Lung (tissue), 12 donors: Measurements from ENCODE around the gene MAP1LC3B. TPM values are rescaled to one million over a fixed set of nuclear protein-coding genes. Genes with fewer than 3 reads are reported as not detected.

Source experiments
- ATAC-seq: fragments of 200-7000 bp; cut with Tn5 transposase; one replicate; pipeline ENCODE4 v1.9.1; 2020; ENCODE audit warnings: moderate number of reproducible peaks; ENCODE audit not compliant: insufficient read depth, low FRiP score
- DNase-seq, 3 donors: peaks; one replicate each; pipeline ENCODE4 v3.0.0-alpha.2; 2013 to 2017
- H3K27ac ChIP-seq, 2 donors: one replicate each; pipeline ENCODE4 v1.5.1; 2013; ENCODE audit warnings: mild to moderate bottlenecking in 2 of 2, moderate library complexity in 2 of 2, control low read depth in 1 of 2, inconsistent platforms in 1 of 2, low read depth in 1 of 2, low read length in 1 of 2
- H3K27me3 ChIP-seq, 3 donors: one replicate each; pipeline ENCODE4 v1.5.1; 2013; ENCODE audit warnings: low read length in 2 of 3; ENCODE audit not compliant: control insufficient read depth in 3 of 3, insufficient read depth in 3 of 3
- H3K36me3 ChIP-seq, 4 donors: one replicate each; pipeline ENCODE4 v1.5.1; 2013; ENCODE audit warnings: low read length in 4 of 4, mild to moderate bottlenecking in 1 of 4, moderate library complexity in 1 of 4; ENCODE audit not compliant: control insufficient read depth in 4 of 4, insufficient read depth in 4 of 4
- H3K4me1 ChIP-seq, 5 donors: one replicate each; pipeline ENCODE4 v1.5.1; 2013; ENCODE audit warnings: low read length in 5 of 5, mild to moderate bottlenecking in 2 of 5, moderate library complexity in 1 of 5; ENCODE audit not compliant: control insufficient read depth in 5 of 5, insufficient read depth in 5 of 5
- H3K4me3 ChIP-seq: one replicate; pipeline ENCODE4 v1.5.1; 2013; ENCODE audit warnings: mild to moderate bottlenecking, control low read depth, moderate library complexity
- H3K9ac ChIP-seq, 2 donors: one replicate each; pipeline ENCODE4 v1.5.1; 2013; ENCODE audit warnings: low read length in 2 of 2, control low read depth in 1 of 2; ENCODE audit not compliant: insufficient read depth in 1 of 2
- H3K9me3 ChIP-seq, 4 donors: one replicate each; pipeline ENCODE4 v1.5.1; 2013; ENCODE audit warnings: low read length in 3 of 4, mild to moderate bottlenecking in 1 of 4, moderate library complexity in 1 of 4; ENCODE audit not compliant: control insufficient read depth in 4 of 4, insufficient read depth in 3 of 4
- CTCF ChIP-seq: IDR thresholded peaks from 2 replicates; pipeline ENCODE4 v1.5.1; 2012; ENCODE audit warnings: mild to moderate bottlenecking; ENCODE audit errors: control extremely low read depth, extremely low read depth
- WGBS, 2 donors: extraction: QIAGEN DNeasy Blood & Tissue Kit; methylation state at CpG; one replicate each; pipeline ENCODE4 v1.1.7; 2013; 5-methylcytosine and 5-hydroxymethylcytosine counted together
- polyA plus RNA-seq, 2 donors: library from polyadenylated mRNA; stranded (reverse); fragments of 200-250 nt; gene quantifications; one replicate each; pipeline ENCODE4 v1.2.1, GENCODE V29; 2013
- total RNA-seq, 2 donors: library from RNA; depleted of rRNA in 1 of 2; stranded (reverse); fragments of >200 nt in 1 of 2; gene quantifications; one replicate each; pipeline ENCODE4 v1.2.1, GENCODE V29; 2014 to 2021
- donor health status: control.
- donor health status: control.
- donor health status: Bipolar disorder and iron deficiency.
- donor health status: healthy.
- donor health status: DM: yes; HTN: yes; CAD: no.

The MAP1LC3B gene
- total and polyA plus RNA-seq, 4 donors = 43.3 to 62.2 (median 47.7) TPM

GRCh38 chr16:87352818-87353217, 39.3 kb upstream of the MAP1LC3B start:
- H3K27me3 ChIP-seq = no peaks in the 10 kb centered on the region
- peaks cover 0 to 9% (median 0%) of the 10 kb centered on the region in 5 donors for H3K4me1 ChIP-seq
- H3K4me3 ChIP-seq = no peak overlapping the region
- H3K9me3 ChIP-seq = no peaks in the 10 kb centered on the region
- ATAC-seq = no peak
- H3K9ac ChIP-seq = no peak overlapping the region
- H3K36me3 ChIP-seq = peaks cover 0 to 8% (median under 1%) of the 10 kb centered on the region in 4 donors
- TF ChIP-seq CTCF = no peak
- no peak overlapping the region for H3K27ac ChIP-seq
- 96 to 98% methylated on average over 15 of the region's 15 CpGs for WGBS, 2 donors
- no peak for DNase-seq

- no peak for ATAC-seq
- H3K9me3 ChIP-seq = no peaks in the 10 kb centered on the region
- H3K9ac ChIP-seq = no peak overlapping the region
- H3K27me3 ChIP-seq = no peaks in the 10 kb centered on the region
- no peak for DNase-seq
- 96 to 98% methylated on average over 17 of the region's 17 CpGs for WGBS, 2 donors
- no peak overlapping the region for H3K4me3 ChIP-seq
- no peak for TF ChIP-seq CTCF
- H3K36me3 ChIP-seq = peaks cover 0 to 11% (median 3%) of the 10 kb centered on the region in 4 donors
- H3K27ac ChIP-seq = no peak overlapping the region
- peaks cover 0 to 9% (median 0%) of the 10 kb centered on the region in 5 donors for H3K4me1 ChIP-seq
Measured at GRCh38 chr16:87353613-87354012, 38.5 kb upstream of the MAP1LC3B start.

GRCh38 chr16:87356491-87356853, 35.7 kb upstream of the MAP1LC3B start:
- WGBS, 2 donors = 94 to 97% methylated on average over 8 of the region's 8 CpGs

More at GRCh38 chr16:87356491-87356853, 35.7 kb upstream of the MAP1LC3B start:
- no peak overlapping the region for H3K4me3 ChIP-seq
- DNase-seq = no peak
- H3K27ac ChIP-seq = no peak overlapping the region
- no peak for TF ChIP-seq CTCF
- peaks cover 0 to 2% (median 0%) of the 10 kb centered on the region in 4 donors for H3K9me3 ChIP-seq
- no peaks in the 10 kb centered on the region for H3K27me3 ChIP-seq
- peaks cover 12 to 25% (median 19%) of the 10 kb centered on the region in 4 donors for H3K36me3 ChIP-seq
- no peak overlapping the region for H3K9ac ChIP-seq
- ATAC-seq = no peak
- peaks cover 0 to 5% (median under 1%) of the 10 kb centered on the region in 5 donors for H3K4me1 ChIP-seq
